Transverse colon (tissue), 4 donors: ENCODE results near the gene BRS3.

Experiments
- CTCF ChIP-seq, 5 experiments: fragments of 200-600 bp in 3 of 5; fragments of 450-650 bp in 2 of 5; sonication (generic) in 3 of 5; IDR thresholded peaks; 1 replicate in 2 of 5; 2 replicates in 3 of 5; pipeline ENCODE4 v1.5.1; 2016 to 2017; ENCODE audit warnings: antibody characterized with exemption in 5 of 5, inconsistent platforms in 3 of 5, mild to moderate bottlenecking in 2 of 5, moderate library complexity in 1 of 5
- EP300 ChIP-seq: sonication (generic); formaldehyde crosslinking; IDR thresholded peaks from one replicate; pipeline ENCODE4 v1.6.1; 2017; ENCODE audit warnings: antibody characterized with exemption, low read depth
- POLR2A ChIP-seq: fragments of 450-650 bp; IDR thresholded peaks from one replicate; pipeline ENCODE4 v1.6.1; 2016; ENCODE audit warnings: antibody characterized with exemption, mild to moderate bottlenecking, moderate library complexity
- POLR2AphosphoS5 ChIP-seq, 3 donors: sonication (generic); formaldehyde crosslinking; IDR thresholded peaks; one replicate each; pipeline ENCODE4 v1.6.1; 2016; ENCODE audit warnings: antibody characterized with exemption in 3 of 3

- no peak for TF ChIP-seq CTCF (IDR thresholded peaks at IDR 0.05)
- TF ChIP-seq POLR2AphosphoS5 (IDR thresholded peaks at IDR 0.05) = no peak
- no peak for TF ChIP-seq POLR2A
- no peak for TF ChIP-seq EP300
Measured at GRCh38 chrX:136542281-136542680, 54.5 kb downstream of the BRS3 start.
